Hepatocyte (in vitro differentiated cells): ENCODE measurements around the gene CLK3.

Source experiments
- EZH2 ChIP-seq: fragments of 200-600 bp; sonication (generic); IDR thresholded peaks from 2 replicates; pipeline ENCODE4 v1.6.1; 2016; ENCODE audit warnings: antibody characterized with exemption, mild to moderate bottlenecking, borderline replicate concordance
- EZH2phosphoT487 ChIP-seq: fragments of 200-600 bp; sonication (generic); IDR thresholded peaks from one replicate; pipeline ENCODE4 v1.6.1; 2018; ENCODE audit warnings: antibody characterized with exemption, mild to moderate bottlenecking, low read depth, moderate library complexity; ENCODE audit not compliant: unreplicated experiment, severe bottlenecking
- TF ChIP-seq, protein P1 (sequence below): fragments of 200-600 bp; sonication (generic); IDR thresholded peaks from 2 replicates; pipeline ENCODE4 v1.5.1; 2016; ENCODE audit warnings: antibody characterized with exemption, mild to moderate bottlenecking; ENCODE audit not compliant: poor library complexity

DNA sequence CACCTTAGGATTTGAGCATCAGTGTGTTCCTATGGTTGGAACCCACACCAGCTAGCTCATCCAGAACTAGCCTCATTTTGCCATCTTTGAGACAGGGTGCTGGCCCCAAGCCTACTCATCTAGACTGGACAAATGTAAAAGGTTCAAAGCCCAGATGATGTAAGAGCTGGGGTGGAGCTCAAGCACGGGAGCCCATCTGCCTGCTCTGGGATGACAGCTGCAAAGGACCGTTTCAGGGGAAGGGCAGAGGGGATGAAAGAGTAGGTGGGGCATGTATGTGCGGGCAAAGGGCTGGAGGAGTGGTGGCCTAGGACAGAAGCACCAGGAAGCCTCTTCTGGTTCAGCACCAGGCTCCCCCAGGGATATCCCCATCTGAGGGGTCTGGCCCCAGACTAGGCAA, 15.8 kb downstream of the CLK3 start:
- TF ChIP-seq, protein P1, sequence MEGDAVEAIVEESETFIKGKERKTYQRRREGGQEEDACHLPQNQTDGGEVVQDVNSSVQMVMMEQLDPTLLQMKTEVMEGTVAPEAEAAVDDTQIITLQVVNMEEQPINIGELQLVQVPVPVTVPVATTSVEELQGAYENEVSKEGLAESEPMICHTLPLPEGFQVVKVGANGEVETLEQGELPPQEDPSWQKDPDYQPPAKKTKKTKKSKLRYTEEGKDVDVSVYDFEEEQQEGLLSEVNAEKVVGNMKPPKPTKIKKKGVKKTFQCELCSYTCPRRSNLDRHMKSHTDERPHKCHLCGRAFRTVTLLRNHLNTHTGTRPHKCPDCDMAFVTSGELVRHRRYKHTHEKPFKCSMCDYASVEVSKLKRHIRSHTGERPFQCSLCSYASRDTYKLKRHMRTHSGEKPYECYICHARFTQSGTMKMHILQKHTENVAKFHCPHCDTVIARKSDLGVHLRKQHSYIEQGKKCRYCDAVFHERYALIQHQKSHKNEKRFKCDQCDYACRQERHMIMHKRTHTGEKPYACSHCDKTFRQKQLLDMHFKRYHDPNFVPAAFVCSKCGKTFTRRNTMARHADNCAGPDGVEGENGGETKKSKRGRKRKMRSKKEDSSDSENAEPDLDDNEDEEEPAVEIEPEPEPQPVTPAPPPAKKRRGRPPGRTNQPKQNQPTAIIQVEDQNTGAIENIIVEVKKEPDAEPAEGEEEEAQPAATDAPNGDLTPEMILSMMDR: no peak
- TF ChIP-seq EZH2phosphoT487: no peak
- TF ChIP-seq EZH2: no peak
